WI38 (cell line): ENCODE data around the gene CERK.

ENCODE experiments used
- H3K4me3 ChIP-seq: 2 replicates; pipeline ENCODE4 v1.5.1; 2011; ENCODE audit warnings: low read depth, mild to moderate bottlenecking, control low read depth, low read length
- CTCF ChIP-seq: IDR thresholded peaks from 2 replicates; pipeline ENCODE4 v1.5.1; 2012; ENCODE audit warnings: low read depth, mild to moderate bottlenecking, control low read depth, low read length

Gene CERK

GRCh38 chr22:46662226-46662625 lies 75.8 kb downstream of the CERK start:
- no peak overlapping the region for H3K4me3 ChIP-seq

DNA sequence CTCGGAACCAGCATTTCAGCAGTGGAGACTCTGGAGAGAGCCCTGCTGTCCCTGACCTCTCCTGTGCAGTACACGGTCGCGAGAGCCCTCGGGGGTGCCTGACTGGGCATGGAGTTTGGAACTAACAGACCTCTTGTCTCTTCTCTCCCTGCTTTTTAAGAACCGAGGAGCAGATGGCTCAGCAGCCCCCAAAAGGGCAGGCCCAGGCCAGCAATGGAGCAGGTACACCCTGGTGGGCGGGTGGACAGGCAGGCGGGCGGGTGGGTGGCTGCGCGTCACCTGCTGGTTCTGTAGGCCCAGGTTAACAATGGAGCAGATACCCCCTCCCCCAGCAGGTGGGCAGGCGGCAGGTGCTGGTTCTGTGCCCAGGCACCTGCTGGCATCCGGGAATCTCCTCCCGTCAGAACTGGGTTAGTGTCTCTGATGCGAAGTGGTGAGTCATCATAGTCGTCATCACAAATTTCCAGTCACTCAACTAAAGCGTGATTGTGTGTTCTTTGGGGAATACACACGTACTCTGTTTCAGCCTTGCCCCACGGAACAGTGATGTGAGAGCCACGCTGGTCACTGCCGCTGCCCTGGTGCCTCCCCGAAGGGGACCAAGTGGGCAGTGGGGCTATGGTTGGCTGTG lies 76.7 kb downstream of the CERK start:
- TF ChIP-seq CTCF = no peak
- no peak overlapping the region for H3K4me3 ChIP-seq

More at GRCh38 chr22:46662226-46662625, 75.8 kb downstream of the CERK start:
- TF ChIP-seq CTCF = no peak

DNA sequence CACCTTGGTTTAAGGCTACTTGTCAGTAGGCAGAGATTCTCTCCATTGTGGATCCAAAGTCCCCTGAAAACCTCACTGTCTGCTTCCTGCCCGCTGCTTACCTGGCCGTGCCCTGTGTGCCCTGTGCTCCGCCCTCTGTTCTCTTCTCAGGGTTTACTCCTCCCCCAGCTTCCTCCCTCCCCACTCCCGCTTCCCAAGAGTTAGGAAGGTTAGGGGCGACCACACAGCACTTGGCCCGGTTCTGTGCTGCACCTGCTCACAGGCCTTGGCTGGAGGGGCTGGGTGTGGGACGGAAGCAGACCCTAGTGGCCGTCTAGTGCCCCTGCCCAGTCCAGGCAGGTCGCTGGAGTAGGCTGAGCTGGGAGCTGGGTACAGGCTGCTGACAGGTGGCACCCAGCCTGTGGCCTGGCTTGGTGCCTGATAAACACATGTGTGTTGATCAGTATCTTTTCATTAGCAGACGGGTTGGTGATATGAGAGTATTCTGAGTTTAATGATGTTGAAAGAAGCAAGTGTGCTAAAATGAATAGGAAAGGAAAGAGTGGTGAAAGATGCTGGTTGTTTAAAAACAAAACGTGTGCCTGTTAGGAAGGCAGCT lies 77.3 kb downstream of the CERK start:
- H3K4me3 ChIP-seq = no peak overlapping the region
- no peak for TF ChIP-seq CTCF

- no peak overlapping the region for H3K4me3 ChIP-seq
- TF ChIP-seq CTCF = no peak
Observed at GRCh38 chr22:46659791-46660186, 78.3 kb downstream of the CERK start.

DNA sequence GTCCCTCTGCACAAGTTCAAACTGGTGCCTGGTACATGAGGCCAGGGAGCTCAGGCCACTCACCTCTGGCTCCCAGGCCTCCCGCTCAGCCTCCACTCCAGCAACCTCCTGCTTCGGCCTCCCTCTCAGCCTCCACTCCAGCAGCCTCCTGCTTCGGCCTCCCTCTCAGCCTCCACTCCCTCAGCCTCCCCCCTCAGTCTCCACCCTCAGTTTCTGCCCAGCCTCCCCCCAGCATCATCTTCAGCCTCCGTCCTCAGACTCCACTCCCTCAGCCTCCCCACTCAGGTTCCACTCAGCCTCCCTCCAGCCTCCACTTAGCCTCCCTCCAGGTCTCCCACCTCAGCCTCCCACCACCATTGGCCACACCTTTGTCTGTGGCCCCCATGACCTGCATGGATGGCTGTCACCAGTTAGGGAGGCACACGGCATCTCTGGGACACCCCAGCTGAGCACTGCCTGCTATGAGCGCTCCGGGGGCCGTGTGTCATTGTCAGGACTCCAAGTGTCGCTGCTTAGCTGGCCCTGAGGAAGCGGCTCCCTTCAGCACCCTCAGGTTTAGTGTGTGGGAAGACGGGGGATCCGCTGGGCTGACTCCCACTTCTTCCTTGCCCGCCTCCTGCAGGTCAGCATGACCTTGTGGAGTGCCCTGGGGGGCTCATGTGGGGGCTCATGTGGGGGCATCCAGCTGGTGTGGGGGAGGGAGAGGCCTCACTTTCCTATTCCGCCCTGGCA lies 78.8 kb downstream of the CERK start:
- H3K4me3 ChIP-seq = no peak overlapping the region
- no peak for TF ChIP-seq CTCF

- TF ChIP-seq CTCF = no peak
- no peak overlapping the region for H3K4me3 ChIP-seq
Observed at GRCh38 chr22:46657996-46658947, 79.8 kb downstream of the CERK start.
